GM12874 (cell line): ENCODE data around the gene TDRD3.

Experiments used
- CTCF ChIP-seq: IDR thresholded peaks from 2 replicates; pipeline ENCODE4 v1.5.1; 2011; ENCODE audit warnings: low read depth, mild to moderate bottlenecking, control low read depth, low read length, moderate library complexity; ENCODE audit not compliant: insufficient read depth

Gene TDRD3

GRCh38 chr13:60467098-60467497, 70.1 kb downstream of the TDRD3 start:
- no peak for TF ChIP-seq CTCF

- no peak for TF ChIP-seq CTCF
These were observed 82.3 kb downstream of the TDRD3 start for GRCh38 chr13:60479273-60479672.

- no peak for TF ChIP-seq CTCF
These were observed 85.0 kb downstream of the TDRD3 start for GRCh38 chr13:60482012-60482411.

- no peak for TF ChIP-seq CTCF
These were observed 87.8 kb downstream of the TDRD3 start for GRCh38 chr13:60484865-60485264.

GRCh38 chr13:60491531-60491930, 94.5 kb downstream of the TDRD3 start:
- TF ChIP-seq CTCF, result no peak

GRCh38 chr13:60492187-60492586, 95.2 kb downstream of the TDRD3 start:
- no peak for TF ChIP-seq CTCF

GRCh38 chr13:60494296-60494695, 97.3 kb downstream of the TDRD3 start:
- TF ChIP-seq CTCF, result no peak

GRCh38 chr13:60501236-60501635, 104.2 kb downstream of the TDRD3 start:
- TF ChIP-seq CTCF, result no peak
